Body of pancreas (tissue), 4 donors: ENCODE results near the gene TADA2B.

Source experiments
- POLR2A ChIP-seq, 3 donors: fragments of 450-650 bp; IDR thresholded peaks; one replicate each; pipeline ENCODE4 v1.6.1; 2016; ENCODE audit warnings: antibody characterized with exemption in 3 of 3, mild to moderate bottlenecking in 2 of 3
- TF ChIP-seq, protein P1 (sequence below), 7 experiments: fragments of 450-650 bp in 4 of 7; fragments of 200-600 bp in 3 of 7; sonication (generic) in 3 of 7; IDR thresholded peaks; one replicate each; pipeline ENCODE4 v1.5.1; 2016 to 2019; ENCODE audit warnings: antibody characterized with exemption in 7 of 7

DNA sequence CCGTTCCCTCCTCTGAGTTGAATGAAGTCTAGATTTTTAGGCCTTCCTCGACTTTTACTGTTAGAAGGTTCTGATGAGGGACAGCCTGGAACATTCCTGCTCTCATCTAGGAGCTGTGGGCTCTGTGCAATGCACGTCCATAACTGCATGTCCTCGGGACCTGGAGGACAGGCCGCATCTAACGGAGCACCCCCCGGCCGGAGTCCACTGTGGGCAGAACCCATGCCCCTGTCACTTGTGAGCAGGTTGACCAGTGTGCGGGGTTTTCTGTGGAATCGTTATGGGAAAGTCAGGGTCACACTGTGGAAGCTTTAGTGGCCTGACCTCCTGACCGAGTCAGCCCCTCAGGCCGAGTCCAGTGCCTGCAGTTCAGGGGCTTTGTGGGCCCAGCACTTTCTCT is 19.3 kb upstream of the TADA2B start:
- TF ChIP-seq, protein P1, sequence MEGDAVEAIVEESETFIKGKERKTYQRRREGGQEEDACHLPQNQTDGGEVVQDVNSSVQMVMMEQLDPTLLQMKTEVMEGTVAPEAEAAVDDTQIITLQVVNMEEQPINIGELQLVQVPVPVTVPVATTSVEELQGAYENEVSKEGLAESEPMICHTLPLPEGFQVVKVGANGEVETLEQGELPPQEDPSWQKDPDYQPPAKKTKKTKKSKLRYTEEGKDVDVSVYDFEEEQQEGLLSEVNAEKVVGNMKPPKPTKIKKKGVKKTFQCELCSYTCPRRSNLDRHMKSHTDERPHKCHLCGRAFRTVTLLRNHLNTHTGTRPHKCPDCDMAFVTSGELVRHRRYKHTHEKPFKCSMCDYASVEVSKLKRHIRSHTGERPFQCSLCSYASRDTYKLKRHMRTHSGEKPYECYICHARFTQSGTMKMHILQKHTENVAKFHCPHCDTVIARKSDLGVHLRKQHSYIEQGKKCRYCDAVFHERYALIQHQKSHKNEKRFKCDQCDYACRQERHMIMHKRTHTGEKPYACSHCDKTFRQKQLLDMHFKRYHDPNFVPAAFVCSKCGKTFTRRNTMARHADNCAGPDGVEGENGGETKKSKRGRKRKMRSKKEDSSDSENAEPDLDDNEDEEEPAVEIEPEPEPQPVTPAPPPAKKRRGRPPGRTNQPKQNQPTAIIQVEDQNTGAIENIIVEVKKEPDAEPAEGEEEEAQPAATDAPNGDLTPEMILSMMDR (IDR thresholded peaks at IDR 0.05) = no peak
- TF ChIP-seq POLR2A (IDR thresholded peaks at IDR 0.05) = no peak
